Measurements from ENCODE around the gene PRR3. TPM values are rescaled to one million over a fixed set of nuclear protein-coding genes. Genes with fewer than 3 reads are reported as not detected.

The PRR3 gene
- total RNA-seq, 1 donor from 2014 or later: 29.5 TPM

GRCh38 chr6:30571075-30571761 is 14.1 kb downstream of the PRR3 start, which contains the start of gene ABCF1:
TSS of gene ABCF1 (plus strand) at chr6:30571442. CDS start at chr6:30571488, 46 bp downstream.
- no peaks in the 10 kb centered on the region for H3K9me3 Mint-ChIP-seq
- no peaks in the 10 kb centered on the region for H3K27me3 Mint-ChIP-seq
- peaks cover 53% of the 10 kb centered on the region for H3K4me1 Mint-ChIP-seq
- intact Hi-C loops (cut with micrococcal nuclease): loop anchor here (1.0 kb wide), 3 partner anchors 15 to 76 kb away; partner anchors contain the start of genes C6orf136, GNL1, MRPS18B and PPP1R10
- peak; percentile 100 for DNase-seq
- TF ChIP-seq CTCF (IDR thresholded peaks at IDR 0.05): no peak
- H3K36me3 Mint-ChIP-seq (ENCODE audit: low read depth): peaks cover 30% of the 10 kb centered on the region
- ChIA-PET CTCF (interaction anchor here (1.1 to 2.7 kb wide), 4 partner anchors 30 to 160 kb away, joined by 3 to 17 read pairs (median 8); no protein-coding TSS in a partner anchor), POLR2A (interaction anchor here (0.6 to 3.3 kb wide), 26 partner anchors 11 to 1163 kb away, joined by 3 to 63 read pairs (median 5); partner anchors contain the start of genes DHX16, GNL1, MDC1 and MRPS18B)
- peak; percentile 95 for ATAC-seq (ENCODE audit: low read depth)
- peak within 1 kb of the TSS; percentile 96 for H3K27ac Mint-ChIP-seq
- H3K4me3 Mint-ChIP-seq: peak within 1 kb of the TSS; percentile 99

- POLR2A ChIA-PET: interaction anchor here (0.7 to 3.3 kb wide), 22 partner anchors 11 to 511 kb away, joined by 3 to 63 read pairs (median 6); partner anchors contain the start of genes DHX16, GNL1, MDC1 and MRPS18B
- Mint-ChIP-seq H3K9me3 (no peaks in the 10 kb centered on the region), H3K4me1 (peaks cover 53% of the 10 kb centered on the region), H3K27ac (peak overlapping the region; percentile 96), H3K4me3 (peak overlapping the region; percentile 99), H3K36me3 (ENCODE audit: low read depth) (peaks cover 35% of the 10 kb centered on the region), H3K27me3 (no peaks in the 10 kb centered on the region)
- DNase-seq: no peak
- ATAC-seq (ENCODE audit: low read depth): no peak
- intact Hi-C loops (cut with micrococcal nuclease): loop anchor here (1.0 kb wide), 3 partner anchors 15 to 76 kb away; partner anchors contain the start of genes C6orf136, GNL1, MRPS18B and PPP1R10
- TF ChIP-seq CTCF (IDR thresholded peaks at IDR 0.05): no peak
- CTCF ChIA-PET: interaction anchor here (1.1 to 2.7 kb wide), 4 partner anchors 30 to 159 kb away, joined by 3 to 17 read pairs (median 8); no protein-coding TSS in a partner anchor
Measured at GRCh38 chr6:30571762-30572082, 14.6 kb downstream of the PRR3 start.

GRCh38 chr6:30572148-30572547 is 15.1 kb downstream of the PRR3 start:
- CTCF ChIA-PET: no interaction called here
- ATAC-seq (ENCODE audit: low read depth) (no peak), DNase-seq (no peak)
- peaks cover 39% of the 10 kb centered on the region for H3K36me3 Mint-ChIP-seq (ENCODE audit: low read depth)
- no peaks in the 10 kb centered on the region for H3K27me3 Mint-ChIP-seq
- intact Hi-C loops (cut with micrococcal nuclease): no loop called here
- H3K27ac Mint-ChIP-seq: peak overlapping the region; percentile 96
- H3K4me1 Mint-ChIP-seq: peaks cover 53% of the 10 kb centered on the region
- no peaks in the 10 kb centered on the region for H3K9me3 Mint-ChIP-seq
- peak overlapping the region; percentile 99 for H3K4me3 Mint-ChIP-seq
- POLR2A ChIA-PET: no interaction called here
- no peak for TF ChIP-seq CTCF (IDR thresholded peaks at IDR 0.05)

GRCh38 chr6:30573113-30573512 is 16.0 kb downstream of the PRR3 start:
- H3K27ac Mint-ChIP-seq: no peak overlapping the region
- H3K27me3 Mint-ChIP-seq: no peaks in the 10 kb centered on the region
- TF ChIP-seq CTCF (IDR thresholded peaks at IDR 0.05): no peak
- DNase-seq: no peak
- peaks cover 49% of the 10 kb centered on the region for H3K36me3 Mint-ChIP-seq (ENCODE audit: low read depth)
- peaks cover 53% of the 10 kb centered on the region for H3K4me1 Mint-ChIP-seq
- intact Hi-C loops (cut with micrococcal nuclease): no loop called here
- POLR2A ChIA-PET: interaction anchor here (0.6 to 1.7 kb wide), 2 partner anchors 16 to 102 kb away, joined by 5 read pairs; partner anchors contain the start of gene PRR3
- CTCF ChIA-PET: no interaction called here
- ATAC-seq (ENCODE audit: low read depth): no peak
- H3K4me3 Mint-ChIP-seq: peak overlapping the region; percentile 99
- H3K9me3 Mint-ChIP-seq: no peaks in the 10 kb centered on the region

- POLR2A ChIA-PET: interaction anchor here (1.6 kb wide), 1 partner anchor 33 kb away, joined by 4 read pairs; no protein-coding TSS in a partner anchor
- H3K27me3 Mint-ChIP-seq: no peaks in the 10 kb centered on the region
- no peak for TF ChIP-seq CTCF (IDR thresholded peaks at IDR 0.05)
- H3K4me3 Mint-ChIP-seq: no peak overlapping the region
- no peaks in the 10 kb centered on the region for H3K9me3 Mint-ChIP-seq
- no peak for ATAC-seq (ENCODE audit: low read depth)
- DNase-seq: no peak
- peaks cover 20% of the 10 kb centered on the region for H3K4me1 Mint-ChIP-seq
- no peak overlapping the region for H3K27ac Mint-ChIP-seq
- CTCF ChIA-PET: interaction anchor here (1.4 kb wide), 1 partner anchor 19 kb away, joined by 4 read pairs; no protein-coding TSS in a partner anchor
- intact Hi-C loops (cut with micrococcal nuclease): no loop called here
- peaks cover 79% of the 10 kb centered on the region for H3K36me3 Mint-ChIP-seq (ENCODE audit: low read depth)
Measured at GRCh38 chr6:30578051-30578450, 21.0 kb downstream of the PRR3 start.
